Fibroblast of pulmonary artery (primary cell): ENCODE measurements around the gene CASKIN1.

Source experiments
- DNase-seq: peaks from one replicate; pipeline ENCODE4 v3.0.0-alpha.2; 2010; ENCODE audit warnings: low read depth
- H3K4me3 ChIP-seq: replicated peaks from 2 replicates; pipeline ENCODE4 v1.5.1; 2011; ENCODE audit warnings: low read depth, mild to moderate bottlenecking, control low read depth, low read length, moderate library complexity
- CTCF ChIP-seq: IDR thresholded peaks from 2 replicates; pipeline ENCODE4 v1.5.1; 2011; ENCODE audit warnings: mild to moderate bottlenecking, control low read depth, low read length, inconsistent platforms; ENCODE audit errors: missing control alignments

CASKIN1 gene

GRCh38 chr16:2160915-2161551, 35.4 kb downstream of the CASKIN1 start:
- no peak for TF ChIP-seq CTCF
- peak; percentile 39 for DNase-seq
- H3K4me3 ChIP-seq: no peak overlapping the region

- TF ChIP-seq CTCF: no peak
- peak; percentile 85 for DNase-seq
Measured at GRCh38 chr16:2159175-2159838, 37.1 kb downstream of the CASKIN1 start.

DNA sequence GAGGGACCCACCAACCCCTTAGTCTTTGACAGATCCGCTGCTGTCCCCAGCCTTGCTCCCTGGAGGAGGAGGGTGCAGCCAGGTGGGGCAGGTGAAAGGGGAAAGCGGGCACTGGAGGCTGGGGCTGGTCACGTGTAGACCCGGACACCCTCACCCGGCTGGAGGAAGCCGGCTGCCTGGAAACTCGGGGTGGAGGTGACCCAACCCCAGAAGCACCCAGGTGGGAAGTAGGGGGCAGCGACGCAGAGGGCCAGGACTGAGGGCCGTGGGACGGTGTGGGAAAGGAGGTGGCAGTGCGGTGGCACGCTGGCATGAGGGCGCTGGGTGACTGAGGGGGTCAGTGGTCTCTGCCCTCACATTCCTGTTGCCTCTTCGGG, 38.2 kb downstream of the CASKIN1 start:
- no peak overlapping the region for H3K4me3 ChIP-seq
- DNase-seq: no peak
- TF ChIP-seq CTCF: no peak

More at GRCh38 chr16:2159175-2159838, 37.1 kb downstream of the CASKIN1 start:
- no peak overlapping the region for H3K4me3 ChIP-seq

- no peak for DNase-seq
- TF ChIP-seq CTCF: no peak
- peak overlapping the region; percentile 91 for H3K4me3 ChIP-seq
Measured at GRCh38 chr16:2157480-2158261, 38.7 kb downstream of the CASKIN1 start.

GRCh38 chr16:2156849-2157224, 39.6 kb downstream of the CASKIN1 start:
- no peak for DNase-seq
- TF ChIP-seq CTCF: no peak
- H3K4me3 ChIP-seq: peak overlapping the region; percentile 91

GRCh38 chr16:2155977-2156848, 40.2 kb downstream of the CASKIN1 start:
- peak overlapping the region; percentile 91 for H3K4me3 ChIP-seq
- no peak for TF ChIP-seq CTCF
- peak; percentile 65 for DNase-seq
